ENCODE data around the gene BEND7. TPM values are rescaled to one million over a fixed set of nuclear protein-coding genes. Genes with fewer than 3 reads are reported as not detected.
A peak's percentile ranks its signal among the peaks of the same experiment; 100 is the strongest.

The BEND7 gene
- total RNA-seq, 2 donors from 2014 or later, result 13.7 to 17.5 TPM

DNA sequence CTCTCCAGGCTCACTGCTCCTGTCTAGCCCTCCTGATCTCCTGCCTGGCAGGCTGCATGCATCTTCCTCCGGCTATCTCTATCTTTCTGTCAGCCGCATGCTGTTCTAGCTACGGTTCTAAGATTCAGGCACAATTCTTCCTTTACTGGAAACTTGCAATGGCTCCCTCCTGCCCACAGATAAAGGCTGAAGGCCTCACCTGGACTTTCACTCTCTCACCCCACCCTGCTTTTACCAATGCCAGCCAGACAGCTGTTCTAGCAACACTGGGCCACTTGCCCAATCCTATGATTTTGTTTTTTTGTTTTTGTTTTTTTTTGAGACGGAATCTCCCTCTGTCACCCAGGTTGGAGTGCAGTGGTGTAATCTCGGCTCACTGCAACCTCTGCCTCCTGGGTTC lies 38.3 kb downstream of the BEND7 start:
- intact Hi-C loops (cut with DNase I), result no loop called here
- 41 to 73% methylated on average over 5 of the region's 5 CpGs for WGBS, 2 donors
- Histone ChIP-seq H3K27me3 (no peaks in the 10 kb centered on the region), H3K27ac (peak overlapping the region in 1 of 4 donors; percentile 1), H3K4me1 (peaks cover 6% of the 10 kb centered on the region), H3K9me3 (no peaks in the 10 kb centered on the region), H3K4me3 (no peak overlapping the region), H3K36me3 (replicated peaks in 1 of 2; ENCODE audit: insufficient read depth in 1 of 2, low read depth in 2 of 2) (no peaks in the 10 kb centered on the region)
- ATAC-seq (no peak), DNase-seq (peak in 1 of 4 donors; percentile 46)
- TF ChIP-seq CTCF (IDR thresholded peaks at IDR 0.05), result no peak
- TF ChIP-seq POLR2A (IDR thresholded peaks at IDR 0.05), result no peak

DNA sequence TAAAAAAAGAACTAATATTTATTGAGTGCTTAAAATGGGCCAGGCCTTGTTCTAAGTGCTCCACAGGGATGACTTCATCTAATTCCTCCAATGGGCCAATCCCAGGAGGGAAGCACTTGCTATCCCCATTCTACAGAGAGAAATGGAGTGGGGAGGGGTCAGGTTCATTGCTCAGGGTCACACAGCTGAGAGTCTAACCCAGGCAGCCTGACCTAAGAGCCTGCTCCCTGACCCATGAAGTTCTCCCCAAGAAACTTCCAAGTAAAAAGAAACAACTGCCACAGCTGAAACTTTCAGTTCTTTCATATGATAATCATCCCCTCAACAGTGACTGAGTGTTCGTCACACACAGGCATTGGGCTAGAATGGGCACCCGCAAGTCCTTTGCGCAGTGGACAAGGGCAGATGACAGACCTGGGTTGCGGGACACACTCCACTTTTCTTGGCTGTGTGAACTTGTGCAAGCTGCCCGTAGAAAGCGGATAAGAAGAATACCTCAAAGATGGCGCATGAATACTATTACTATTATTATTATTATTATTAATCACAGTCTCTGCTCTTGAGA lies 39.7 kb downstream of the BEND7 start:
- ATAC-seq (no peak), DNase-seq (no peak)
- intact Hi-C loops (cut with DNase I), result no loop called here
- Histone ChIP-seq H3K4me1 (peaks cover 6% of the 10 kb centered on the region), H3K36me3 (replicated peaks in 1 of 2; ENCODE audit: insufficient read depth in 1 of 2, low read depth in 2 of 2) (no peaks in the 10 kb centered on the region), H3K4me3 (no peak overlapping the region), H3K27me3 (no peaks in the 10 kb centered on the region), H3K27ac (no peak overlapping the region), H3K9me3 (no peaks in the 10 kb centered on the region)
- TF ChIP-seq CTCF (IDR thresholded peaks at IDR 0.05) (no peak), POLR2A (IDR thresholded peaks at IDR 0.05) (no peak)
- WGBS, 2 donors, result 94 to 99% methylated on average over 7 of the region's 7 CpGs

- Histone ChIP-seq H3K4me3 (no peak overlapping the region), H3K36me3 (replicated peaks in 1 of 2; ENCODE audit: insufficient read depth in 1 of 2, low read depth in 2 of 2) (no peaks in the 10 kb centered on the region), H3K9me3 (no peaks in the 10 kb centered on the region), H3K27ac (no peak overlapping the region), H3K27me3 (no peaks in the 10 kb centered on the region), H3K4me1 (peaks cover 4% of the 10 kb centered on the region)
- DNase-seq (no peak), ATAC-seq (no peak)
- intact Hi-C loops (cut with DNase I), result no loop called here
- 67 to 88% methylated on average over 1 of the region's 1 CpG for WGBS, 2 donors
- TF ChIP-seq CTCF (IDR thresholded peaks at IDR 0.05) (peak in 3 of 7 experiments; percentile 6 to 20 (median 17)), POLR2A (IDR thresholded peaks at IDR 0.05) (no peak)
These were observed 43.2 kb downstream of the BEND7 start for GRCh38 chr10:13485623-13486022.

GRCh38 chr10:13483951-13484350 lies 44.9 kb downstream of the BEND7 start:
- Histone ChIP-seq H3K36me3 (replicated peaks in 1 of 2; ENCODE audit: insufficient read depth in 1 of 2, low read depth in 2 of 2) (peaks cover 0 to 2% of the 10 kb centered on the region in 2 donors), H3K27me3 (no peaks in the 10 kb centered on the region), H3K4me1 (no peaks in the 10 kb centered on the region), H3K4me3 (no peak overlapping the region), H3K9me3 (no peaks in the 10 kb centered on the region), H3K27ac (no peak overlapping the region)
- ATAC-seq, result no peak
- no peak for TF ChIP-seq POLR2A (IDR thresholded peaks at IDR 0.05)
- no peak for TF ChIP-seq CTCF (IDR thresholded peaks at IDR 0.05)
- WGBS, 2 donors, result 79 to 89% methylated on average over 9 of the region's 9 CpGs
- no peak for DNase-seq
- intact Hi-C loops (cut with DNase I), result no loop called here

DNA sequence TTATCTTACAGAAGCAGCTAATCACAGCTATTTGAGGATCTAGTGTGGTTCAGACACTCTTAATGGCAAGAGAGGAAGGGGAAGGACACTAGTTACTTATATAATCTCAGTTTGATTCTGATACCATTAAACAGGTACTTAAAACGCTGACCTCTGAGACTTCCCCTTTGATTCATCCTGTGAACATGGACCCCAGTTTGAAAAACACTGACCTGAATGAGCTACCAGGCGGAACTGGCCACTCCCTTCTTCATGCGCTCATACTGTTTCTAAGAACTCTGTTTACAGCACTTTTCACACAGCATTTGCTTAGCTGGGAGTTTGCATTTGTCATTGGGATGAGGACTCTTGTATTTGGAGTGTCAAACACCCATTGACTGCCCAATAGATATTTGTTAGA lies 45.7 kb downstream of the BEND7 start:
- ATAC-seq, result no peak
- Histone ChIP-seq H3K4me3 (no peak overlapping the region), H3K4me1 (no peaks in the 10 kb centered on the region), H3K27me3 (no peaks in the 10 kb centered on the region), H3K27ac (no peak overlapping the region), H3K9me3 (no peaks in the 10 kb centered on the region), H3K36me3 (replicated peaks in 1 of 2; ENCODE audit: insufficient read depth in 1 of 2, low read depth in 2 of 2) (peaks cover 0 to 4% of the 10 kb centered on the region in 2 donors)
- TF ChIP-seq CTCF (IDR thresholded peaks at IDR 0.05) (no peak), POLR2A (IDR thresholded peaks at IDR 0.05) (no peak)
- WGBS, 2 donors, result 82 to 92% methylated on average over 3 of the region's 3 CpGs
- intact Hi-C loops (cut with DNase I), result no loop called here
- DNase-seq, result no peak

Measured in body of pancreas (tissue), 4 donors.